GM19463 (cell line): ENCODE results near the gene CD99.
A peak's percentile ranks its signal among the peaks of the same experiment; 100 is the strongest.

Experiments
- ATAC-seq: cut with Tn5 transposase; IDR thresholded peaks from one replicate; pipeline ENCODE4 v1.9.1; 2021; ENCODE audit warnings: mild to moderate bottlenecking, moderate library complexity; ENCODE audit not compliant: unreplicated experiment

The CD99 gene

DNA sequence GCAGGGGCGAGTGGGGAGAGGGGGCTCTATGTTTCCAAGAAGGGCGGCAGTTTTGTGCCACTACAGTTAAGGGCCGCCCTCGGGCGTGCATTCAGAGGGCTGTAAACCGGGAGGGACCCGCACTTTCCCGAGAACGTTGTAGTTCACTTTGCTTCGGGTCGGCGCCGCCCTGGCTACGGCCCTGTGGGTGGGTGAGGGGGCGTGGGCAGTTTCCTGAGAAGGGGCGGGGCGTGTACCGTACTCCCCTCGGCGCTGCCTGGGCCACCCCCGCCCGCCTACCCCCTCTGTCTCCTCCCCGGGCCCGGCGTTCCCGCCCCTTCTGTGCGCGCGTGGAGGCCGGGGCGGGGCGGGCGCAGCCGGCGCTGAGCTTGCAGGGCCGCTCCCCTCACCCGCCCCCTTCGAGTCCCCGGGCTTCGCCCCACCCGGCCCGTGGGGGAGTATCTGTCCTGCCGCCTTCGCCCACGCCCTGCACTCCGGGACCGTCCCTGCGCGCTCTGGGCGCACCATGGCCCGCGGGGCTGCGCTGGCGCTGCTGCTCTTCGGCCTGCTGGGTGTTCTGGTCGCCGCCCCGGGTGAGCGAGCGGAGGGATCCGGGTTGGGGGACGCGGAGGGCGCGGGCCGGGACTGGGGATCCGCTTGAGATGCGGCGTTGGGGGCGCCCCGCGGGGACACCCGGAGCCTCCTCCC is at the start of gene CD99:
TSS of gene CD99 (plus strand) at position 440 of the 687 bp plus-strand sequence. CDS start at position 506, 66 bp downstream.
- ATAC-seq = peak; percentile 87

- no peak for ATAC-seq
Observed at GRCh38 chrX:2642146-2642545, 48.9 kb upstream of the CD99 start.

- ATAC-seq = no peak
Observed at GRCh38 chrX:2642791-2643190, 48.3 kb upstream of the CD99 start.

DNA sequence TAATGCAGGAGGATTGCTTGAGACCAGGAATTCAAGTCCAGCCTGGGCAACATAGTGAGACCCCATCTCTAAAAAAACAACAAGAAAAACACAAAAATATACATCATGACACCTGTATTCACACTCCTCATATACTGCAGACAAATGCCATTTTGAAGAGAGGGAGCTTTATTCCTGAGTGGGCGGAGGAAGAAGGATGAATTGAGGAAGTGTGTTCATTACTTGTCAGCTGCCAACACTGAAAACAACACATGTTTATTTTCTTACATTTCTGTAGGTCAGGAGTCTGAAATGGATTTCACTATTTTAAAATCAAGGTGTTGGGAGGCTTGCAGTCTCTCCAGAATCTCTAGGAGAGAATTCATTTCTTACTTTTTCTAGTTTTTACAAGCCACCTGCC is 47.2 kb upstream of the CD99 start:
- ATAC-seq = no peak

- ATAC-seq = no peak
Observed at GRCh38 chrX:2645563-2645962, 45.5 kb upstream of the CD99 start.

- no peak for ATAC-seq
Observed at GRCh38 chrX:2647627-2648026, 43.5 kb upstream of the CD99 start.

GRCh38 chrX:2650037-2650436 is 41.1 kb upstream of the CD99 start:
- no peak for ATAC-seq

GRCh38 chrX:2650865-2651264 is 40.2 kb upstream of the CD99 start:
- no peak for ATAC-seq

DNA sequence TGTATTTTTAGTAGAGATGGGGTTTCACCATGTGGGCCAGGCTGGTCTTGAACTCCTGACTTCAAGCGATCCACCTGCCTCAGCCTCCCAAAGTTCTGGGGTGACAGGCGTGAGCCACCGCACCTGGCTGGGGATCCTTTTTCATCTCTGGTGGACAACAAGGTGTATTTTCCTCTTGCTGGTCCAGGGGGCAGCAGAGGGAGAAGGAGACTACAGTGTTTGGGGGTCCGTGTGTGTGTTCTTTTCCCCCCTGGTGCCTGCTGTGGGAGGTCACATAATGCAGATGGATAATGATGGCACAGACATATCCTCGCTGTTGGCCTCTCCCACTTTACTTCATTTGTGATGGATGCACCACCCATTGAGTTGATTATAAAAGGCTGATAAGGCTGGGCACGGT is 39.0 kb upstream of the CD99 start:
- ATAC-seq = no peak

DNA sequence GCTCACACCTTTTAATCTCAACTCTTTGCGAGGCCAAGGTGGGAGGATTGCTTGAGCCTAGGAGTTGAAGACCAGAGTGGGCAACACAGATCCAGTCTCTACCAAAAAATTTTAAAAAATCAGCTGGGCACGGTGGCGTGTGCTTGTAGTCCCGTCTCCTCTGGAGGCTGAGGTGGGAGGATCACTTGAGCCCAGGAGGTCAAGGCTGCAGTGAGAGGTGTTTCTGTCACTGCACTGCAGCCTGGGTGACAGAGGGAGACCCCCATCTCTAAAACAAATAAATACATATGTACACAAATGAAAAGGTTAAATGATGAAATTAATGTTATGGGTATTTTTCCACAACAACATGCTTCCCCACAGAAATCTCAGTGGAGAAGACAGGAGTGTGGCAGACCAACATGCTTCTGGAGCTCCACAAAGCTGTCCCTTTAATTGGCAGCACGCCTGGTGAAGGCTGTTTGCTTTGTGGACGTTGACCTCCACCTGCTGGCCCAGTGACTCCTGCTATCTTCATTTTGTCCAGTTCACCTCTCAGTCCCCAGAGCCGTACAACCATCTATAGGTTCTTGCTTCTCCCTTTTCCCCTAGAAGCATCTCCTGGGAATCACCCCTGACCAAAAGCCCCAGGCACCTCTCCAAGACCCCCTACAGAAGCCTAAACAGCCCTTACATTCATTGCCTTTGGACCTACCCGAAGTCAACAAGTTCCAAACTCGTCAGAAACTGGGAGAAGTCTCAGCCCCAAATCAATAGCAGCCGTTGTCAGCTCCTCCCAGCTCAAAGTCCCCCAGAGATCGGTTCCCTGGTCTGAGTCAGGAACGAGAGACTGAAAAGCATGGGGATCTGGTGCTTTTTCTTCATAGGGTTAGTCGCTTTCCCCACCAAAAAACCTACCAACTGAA is 36.4 kb upstream of the CD99 start:
- ATAC-seq = no peak

DNA sequence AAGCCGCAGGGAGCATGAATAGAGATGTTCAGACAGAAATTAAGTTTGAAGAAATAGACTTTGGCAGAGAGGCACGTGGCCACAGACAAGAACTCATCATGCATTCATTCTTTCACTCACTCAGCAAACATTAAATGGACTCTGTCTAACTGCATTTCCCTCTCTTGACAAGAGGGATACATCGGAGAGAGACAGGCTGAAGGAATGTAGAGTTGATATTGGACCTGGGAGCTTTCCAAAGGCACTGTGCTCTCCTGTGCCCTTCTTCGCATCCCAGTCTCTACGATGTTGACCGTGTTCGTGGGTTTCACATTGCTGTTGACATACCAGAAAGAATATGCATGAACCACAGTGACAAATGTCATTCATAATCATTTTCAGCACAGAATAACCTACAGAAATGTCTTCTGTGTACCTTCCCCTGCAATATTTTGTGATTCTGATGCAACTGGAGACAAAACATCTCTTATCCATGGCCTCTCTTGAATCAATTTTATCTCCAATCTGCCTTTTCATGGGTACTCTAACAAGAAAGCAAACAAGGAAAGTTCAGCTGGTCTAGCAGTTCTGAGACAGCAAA is 34.7 kb upstream of the CD99 start:
- ATAC-seq = no peak

DNA sequence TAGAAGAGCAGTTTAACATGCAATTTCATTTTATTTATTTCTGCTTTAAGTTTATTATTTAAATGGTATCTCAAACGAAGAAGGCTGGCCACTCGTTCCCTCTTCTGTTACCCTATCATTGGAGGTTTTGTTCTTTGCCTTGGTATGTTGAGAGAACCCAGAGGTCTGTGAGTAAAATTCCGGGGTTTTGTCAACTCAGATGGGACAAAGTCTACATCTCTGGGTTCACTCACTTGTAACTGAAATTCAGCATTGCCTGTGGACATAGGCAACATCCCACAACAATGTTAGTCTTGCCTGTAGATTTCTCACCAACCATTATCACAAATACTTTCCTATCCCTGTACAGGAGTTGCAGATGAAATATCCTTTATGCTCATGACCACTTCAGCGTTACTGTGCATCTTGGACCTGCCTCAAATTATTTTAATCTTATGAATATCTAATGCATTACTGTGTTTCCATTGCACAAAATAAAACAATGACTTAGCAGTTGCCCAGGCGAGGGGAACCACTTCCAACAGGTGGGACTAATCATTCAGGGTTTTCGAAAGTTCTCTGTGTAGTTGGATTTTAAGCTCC is 33.5 kb upstream of the CD99 start:
- ATAC-seq = no peak

DNA sequence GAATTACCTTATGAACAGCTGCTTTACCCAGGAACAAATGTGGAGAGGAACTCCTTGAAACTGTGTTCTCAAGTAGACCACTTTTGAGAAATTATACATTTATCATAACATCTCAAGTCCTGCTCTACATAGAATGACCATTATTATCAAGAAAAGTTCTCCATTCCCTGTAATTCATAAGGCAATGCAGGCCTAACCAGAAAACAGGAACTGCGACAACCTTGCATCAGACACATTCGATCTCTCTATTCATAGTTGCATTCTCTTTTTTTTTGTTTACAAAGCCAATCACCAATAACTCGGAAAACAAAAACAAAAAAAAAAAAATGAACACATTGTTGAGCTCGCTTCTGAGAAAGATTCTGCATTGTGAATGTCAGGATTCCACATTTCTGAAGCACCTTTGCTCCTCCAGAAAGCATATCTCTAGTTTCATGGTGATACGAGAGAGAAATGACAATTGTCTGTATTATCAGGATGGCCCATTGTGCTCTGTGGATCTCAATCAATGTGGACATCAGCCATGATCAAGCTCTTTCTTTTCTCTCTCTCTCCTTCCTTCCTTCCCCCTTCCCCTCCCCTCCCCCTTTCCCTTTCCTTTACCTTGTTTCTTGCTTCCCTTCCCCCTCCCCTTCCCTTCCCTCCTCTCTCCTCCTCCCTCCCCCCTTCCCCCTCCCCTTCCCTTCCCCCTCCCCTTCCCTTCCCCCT is 32.4 kb upstream of the CD99 start:
- ATAC-seq = no peak

DNA sequence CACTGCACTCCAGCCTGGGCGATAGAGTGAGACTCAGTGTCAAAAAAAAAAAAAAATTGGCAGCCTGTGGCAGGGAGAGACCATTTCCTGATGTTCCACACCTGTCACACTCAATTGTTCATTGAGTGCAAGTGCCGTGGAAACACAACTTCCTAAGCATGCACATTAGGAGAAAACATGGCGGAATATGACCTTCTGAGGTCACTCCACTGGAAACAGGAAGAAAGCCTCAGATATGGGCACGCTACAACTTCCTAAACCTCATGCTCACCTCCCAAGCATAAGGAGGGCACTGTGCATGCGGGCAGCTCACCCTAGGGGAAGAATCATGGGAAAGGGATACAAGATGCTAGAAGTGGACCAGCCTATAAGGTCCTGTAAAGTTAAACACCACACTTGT is 28.5 kb upstream of the CD99 start:
- ATAC-seq = no peak

GRCh38 chrX:2664502-2664901 is 26.6 kb upstream of the CD99 start:
- ATAC-seq = no peak

GRCh38 chrX:2665387-2666304 is 25.4 kb upstream of the CD99 start:
- ATAC-seq = no peak

GRCh38 chrX:2666491-2666890 is 24.6 kb upstream of the CD99 start:
- ATAC-seq = no peak

DNA sequence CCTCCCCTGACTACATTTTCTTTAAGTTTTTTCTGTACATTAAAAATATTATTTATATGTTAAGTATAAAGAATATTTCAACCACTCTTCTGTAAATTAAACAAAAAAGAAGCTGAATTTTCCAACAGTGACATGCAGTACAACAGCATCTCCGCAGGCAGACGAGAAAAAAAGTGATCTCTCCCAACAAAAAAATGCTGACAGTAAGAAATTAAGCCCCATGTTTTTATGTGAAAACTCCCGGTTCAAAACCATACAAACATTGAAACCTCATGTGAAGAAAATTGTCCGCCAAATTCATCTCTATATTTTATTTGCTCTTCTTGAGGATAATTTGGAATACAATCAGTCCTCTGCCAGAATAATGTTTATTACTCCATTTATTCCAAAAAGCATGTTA is 20.1 kb upstream of the CD99 start:
- ATAC-seq = no peak

- ATAC-seq = no peak
Observed at GRCh38 chrX:2672084-2672483, 19.0 kb upstream of the CD99 start.

- no peak for ATAC-seq
Observed at GRCh38 chrX:2673611-2674010, 17.5 kb upstream of the CD99 start.
